ENCODE data around the gene CXCL5. TPM values are rescaled to one million over a fixed set of nuclear protein-coding genes. Genes with fewer than 3 reads are reported as not detected.

CXCL5 gene
- total RNA-seq, 1 experiment from 2014 or later, result not detected

DNA sequence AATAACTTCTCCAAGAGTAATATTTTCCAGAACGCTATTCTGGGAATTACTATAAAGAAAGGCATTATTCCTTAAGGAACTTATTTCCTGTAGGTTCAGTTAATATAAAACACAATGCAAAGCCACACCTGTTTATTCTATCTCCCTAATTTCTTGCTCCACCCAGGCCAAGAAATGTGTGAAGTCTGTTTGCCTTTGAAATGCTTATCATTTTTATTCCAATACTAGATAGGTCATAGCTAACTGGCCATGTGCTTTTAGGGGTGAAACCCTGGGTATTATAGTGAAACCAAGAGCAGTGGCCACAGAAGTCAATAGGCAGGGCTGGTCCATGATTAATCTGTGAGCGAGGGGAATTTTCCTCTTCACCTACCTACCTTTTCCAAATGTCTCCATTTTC lies 25.2 kb upstream of the CXCL5 start:
- Histone ChIP-seq H3K9ac (ENCODE audit: low read length) (no peak overlapping the region), H3K79me2 (ENCODE audit: low read length) (no peaks in the 10 kb centered on the region), H3K9me3 (ENCODE audit: low read length) (no peaks in the 10 kb centered on the region), H3K4me2 (ENCODE audit: low read depth, low read length, poor library complexity, severe bottlenecking) (no peak overlapping the region), H3K27ac (ENCODE audit: low read length) (no peak overlapping the region), H3K9me2 (replicated peaks; ENCODE audit: insufficient read depth, low read length) (no peaks in the 10 kb centered on the region), H3K27me3 (ENCODE audit: low read length) (no peaks in the 10 kb centered on the region), H3K4me3 (ENCODE audit: low read length) (no peak overlapping the region), H3K4me1 (ENCODE audit: low read length) (no peaks in the 10 kb centered on the region), H3K36me3 (ENCODE audit: insufficient read depth, low read length) (no peaks in the 10 kb centered on the region), H4K20me1 (ENCODE audit: insufficient read depth, low read depth, low read length) (no peaks in the 10 kb centered on the region), H2AFZ (ENCODE audit: low read length) (no peak overlapping the region)
- DNase-seq, result no peak

DNA sequence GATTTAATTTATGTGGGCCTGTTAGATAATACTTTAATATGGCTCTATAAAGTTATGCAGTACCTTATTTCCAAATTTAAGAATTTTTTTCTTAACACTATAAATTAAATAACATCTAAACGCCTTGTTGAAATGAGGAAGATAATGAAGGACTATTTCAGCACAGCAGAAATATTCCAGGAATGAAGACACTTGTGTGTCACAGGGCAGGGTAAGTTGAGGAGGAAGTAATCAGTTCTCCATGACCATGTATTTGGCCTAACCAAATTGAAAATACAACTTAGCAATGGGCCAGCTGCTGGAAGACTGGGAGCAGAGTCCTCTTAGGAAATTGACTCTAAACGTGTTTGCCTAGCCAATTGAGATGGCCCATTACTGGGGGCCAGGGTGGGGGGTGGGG lies 23.1 kb upstream of the CXCL5 start:
- no peaks in the 10 kb centered on the region for H3K79me2 ChIP-seq (ENCODE audit: low read length)
- no peaks in the 10 kb centered on the region for H3K9me2 ChIP-seq (replicated peaks; ENCODE audit: insufficient read depth, low read length)
- no peak overlapping the region for H3K27ac ChIP-seq (ENCODE audit: low read length)
- H2AFZ ChIP-seq (ENCODE audit: low read length), result no peak overlapping the region
- H3K27me3 ChIP-seq (ENCODE audit: low read length), result no peaks in the 10 kb centered on the region
- no peak for DNase-seq
- no peak overlapping the region for H3K9ac ChIP-seq (ENCODE audit: low read length)
- no peak overlapping the region for H3K4me3 ChIP-seq (ENCODE audit: low read length)
- no peak overlapping the region for H3K4me2 ChIP-seq (ENCODE audit: low read depth, low read length, poor library complexity, severe bottlenecking)
- H3K36me3 ChIP-seq (ENCODE audit: insufficient read depth, low read length), result no peaks in the 10 kb centered on the region
- H3K9me3 ChIP-seq (ENCODE audit: low read length), result no peaks in the 10 kb centered on the region
- H4K20me1 ChIP-seq (ENCODE audit: insufficient read depth, low read depth, low read length), result no peaks in the 10 kb centered on the region
- H3K4me1 ChIP-seq (ENCODE audit: low read length), result no peaks in the 10 kb centered on the region

DNA sequence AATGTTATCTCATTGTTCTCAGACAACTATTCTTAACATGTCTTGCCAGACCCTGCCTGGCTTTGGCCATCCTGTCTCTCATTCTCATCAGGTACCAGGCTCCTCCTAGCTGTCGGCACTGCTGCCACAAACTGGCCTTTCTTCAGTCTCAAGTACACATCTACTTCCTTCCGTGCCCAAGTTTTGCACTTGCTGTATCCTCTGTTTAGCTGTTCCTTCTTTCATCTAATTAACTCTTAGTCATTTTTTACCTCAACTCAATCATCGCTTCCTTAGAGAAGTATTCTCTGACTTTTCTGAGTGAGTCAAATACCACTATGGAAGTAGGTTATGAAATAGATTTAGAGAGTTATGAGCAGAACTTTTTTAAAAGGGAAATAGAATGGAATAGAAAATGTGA lies 20.3 kb upstream of the CXCL5 start:
- no peaks in the 10 kb centered on the region for H3K79me2 ChIP-seq (ENCODE audit: low read length)
- H3K27ac ChIP-seq (ENCODE audit: low read length), result no peak overlapping the region

DNA sequence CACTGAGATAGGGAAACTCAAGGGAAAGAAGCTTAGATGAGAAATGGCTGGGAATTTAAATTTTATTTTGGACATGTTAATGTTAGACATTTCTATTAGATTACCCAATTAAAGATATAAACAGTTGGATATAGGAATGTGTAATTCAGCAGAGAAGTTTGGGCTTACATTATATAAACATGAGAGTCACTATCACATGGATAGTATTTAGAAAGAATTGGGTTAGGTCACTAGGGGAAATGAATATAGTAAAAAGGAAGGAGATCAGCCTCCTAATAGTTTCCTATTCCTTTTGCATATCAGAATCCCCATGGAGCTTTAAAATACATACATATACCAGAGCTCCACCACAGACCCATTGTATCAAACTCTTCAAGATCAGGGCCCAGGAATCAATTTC lies 19.6 kb upstream of the CXCL5 start:
- Histone ChIP-seq H3K4me3 (ENCODE audit: low read length) (no peak overlapping the region), H3K4me1 (ENCODE audit: low read length) (no peaks in the 10 kb centered on the region), H2AFZ (ENCODE audit: low read length) (no peak overlapping the region), H3K9me2 (replicated peaks; ENCODE audit: insufficient read depth, low read length) (no peaks in the 10 kb centered on the region), H3K4me2 (ENCODE audit: low read depth, low read length, poor library complexity, severe bottlenecking) (no peak overlapping the region), H3K9ac (ENCODE audit: low read length) (no peak overlapping the region), H3K27me3 (ENCODE audit: low read length) (no peaks in the 10 kb centered on the region), H3K79me2 (ENCODE audit: low read length) (no peaks in the 10 kb centered on the region), H3K36me3 (ENCODE audit: insufficient read depth, low read length) (no peaks in the 10 kb centered on the region), H3K9me3 (ENCODE audit: low read length) (no peaks in the 10 kb centered on the region), H3K27ac (ENCODE audit: low read length) (no peak overlapping the region), H4K20me1 (ENCODE audit: insufficient read depth, low read depth, low read length) (no peaks in the 10 kb centered on the region)
- no peak for DNase-seq

More for the DNA sequence above, 20.3 kb upstream of the CXCL5 start:
- no peak overlapping the region for H3K4me2 ChIP-seq (ENCODE audit: low read depth, low read length, poor library complexity, severe bottlenecking)
- no peaks in the 10 kb centered on the region for H3K9me3 ChIP-seq (ENCODE audit: low read length)
- H3K9ac ChIP-seq (ENCODE audit: low read length), result no peak overlapping the region
- no peak overlapping the region for H2AFZ ChIP-seq (ENCODE audit: low read length)
- no peaks in the 10 kb centered on the region for H4K20me1 ChIP-seq (ENCODE audit: insufficient read depth, low read depth, low read length)
- no peaks in the 10 kb centered on the region for H3K36me3 ChIP-seq (ENCODE audit: insufficient read depth, low read length)
- DNase-seq, result no peak
- H3K4me3 ChIP-seq (ENCODE audit: low read length), result no peak overlapping the region
- no peaks in the 10 kb centered on the region for H3K9me2 ChIP-seq (replicated peaks; ENCODE audit: insufficient read depth, low read length)
- no peaks in the 10 kb centered on the region for H3K4me1 ChIP-seq (ENCODE audit: low read length)
- H3K27me3 ChIP-seq (ENCODE audit: low read length), result no peaks in the 10 kb centered on the region

DNA sequence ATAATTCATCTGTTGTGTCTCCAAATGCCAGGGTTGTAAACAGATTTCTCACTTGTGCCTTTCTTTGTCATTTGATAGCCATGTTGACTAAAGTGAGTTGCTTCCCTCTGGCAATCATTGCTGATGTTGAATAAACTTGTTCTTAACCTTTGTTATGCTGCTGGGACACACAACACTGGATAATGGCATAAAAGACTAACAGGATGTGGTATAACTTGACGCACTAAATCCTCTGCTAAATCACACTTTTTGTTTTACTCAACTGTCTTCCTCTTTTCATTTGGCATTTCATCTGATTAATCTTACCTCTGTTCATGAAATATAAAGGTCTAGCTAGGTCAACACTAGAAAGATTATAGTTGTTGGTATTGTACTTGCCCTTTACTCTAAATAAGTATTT lies 17.6 kb upstream of the CXCL5 start:
- Histone ChIP-seq H4K20me1 (ENCODE audit: insufficient read depth, low read depth, low read length) (no peaks in the 10 kb centered on the region), H3K27me3 (ENCODE audit: low read length) (no peaks in the 10 kb centered on the region), H3K4me1 (ENCODE audit: low read length) (no peaks in the 10 kb centered on the region), H3K9me3 (ENCODE audit: low read length) (no peaks in the 10 kb centered on the region), H3K36me3 (ENCODE audit: insufficient read depth, low read length) (no peaks in the 10 kb centered on the region), H3K9ac (ENCODE audit: low read length) (no peak overlapping the region), H3K4me2 (ENCODE audit: low read depth, low read length, poor library complexity, severe bottlenecking) (no peak overlapping the region), H3K4me3 (ENCODE audit: low read length) (no peak overlapping the region), H3K27ac (ENCODE audit: low read length) (no peak overlapping the region), H3K9me2 (replicated peaks; ENCODE audit: insufficient read depth, low read length) (no peaks in the 10 kb centered on the region), H2AFZ (ENCODE audit: low read length) (no peak overlapping the region), H3K79me2 (ENCODE audit: low read length) (no peaks in the 10 kb centered on the region)
- DNase-seq, result no peak

DNA sequence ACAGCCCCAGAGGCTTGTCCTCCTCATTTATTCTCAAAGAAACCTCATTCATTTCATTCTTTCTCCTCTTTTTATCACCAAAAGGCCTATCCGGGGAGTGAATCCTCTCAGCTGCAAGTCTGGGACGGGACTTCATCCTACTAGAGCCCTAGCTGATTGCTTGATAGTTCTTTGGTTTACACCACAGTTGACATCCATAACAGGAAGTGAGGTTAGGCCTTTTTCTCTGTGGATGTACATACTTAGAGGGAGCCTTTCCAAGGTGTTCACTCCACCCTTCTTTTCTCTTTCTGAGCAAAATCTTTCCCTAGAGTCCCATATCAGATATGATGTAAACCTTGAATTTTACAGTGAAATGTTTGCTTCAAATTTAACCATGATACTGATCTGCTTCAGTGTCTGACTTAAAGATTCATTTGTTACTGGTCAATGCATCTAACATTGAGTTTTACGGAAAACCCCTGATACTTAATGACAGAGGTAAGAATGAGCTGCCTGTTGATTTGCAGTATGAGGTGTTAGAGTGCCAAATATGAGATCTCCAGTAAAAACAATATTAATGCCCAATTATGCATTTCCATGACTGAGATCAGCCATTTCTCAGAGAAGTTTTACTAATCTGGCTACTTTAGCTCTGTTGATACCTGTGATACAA lies 16.8 kb upstream of the CXCL5 start:
- Histone ChIP-seq H3K9me3 (ENCODE audit: low read length) (no peaks in the 10 kb centered on the region), H3K27ac (ENCODE audit: low read length) (no peak overlapping the region), H4K20me1 (ENCODE audit: insufficient read depth, low read depth, low read length) (no peaks in the 10 kb centered on the region), H2AFZ (ENCODE audit: low read length) (no peak overlapping the region), H3K36me3 (ENCODE audit: insufficient read depth, low read length) (no peaks in the 10 kb centered on the region), H3K27me3 (ENCODE audit: low read length) (no peaks in the 10 kb centered on the region), H3K79me2 (ENCODE audit: low read length) (no peaks in the 10 kb centered on the region), H3K9ac (ENCODE audit: low read length) (no peak overlapping the region), H3K4me1 (ENCODE audit: low read length) (no peaks in the 10 kb centered on the region), H3K4me3 (ENCODE audit: low read length) (no peak overlapping the region), H3K4me2 (ENCODE audit: low read depth, low read length, poor library complexity, severe bottlenecking) (no peak overlapping the region), H3K9me2 (replicated peaks; ENCODE audit: insufficient read depth, low read length) (no peaks in the 10 kb centered on the region)
- no peak for DNase-seq

DNA sequence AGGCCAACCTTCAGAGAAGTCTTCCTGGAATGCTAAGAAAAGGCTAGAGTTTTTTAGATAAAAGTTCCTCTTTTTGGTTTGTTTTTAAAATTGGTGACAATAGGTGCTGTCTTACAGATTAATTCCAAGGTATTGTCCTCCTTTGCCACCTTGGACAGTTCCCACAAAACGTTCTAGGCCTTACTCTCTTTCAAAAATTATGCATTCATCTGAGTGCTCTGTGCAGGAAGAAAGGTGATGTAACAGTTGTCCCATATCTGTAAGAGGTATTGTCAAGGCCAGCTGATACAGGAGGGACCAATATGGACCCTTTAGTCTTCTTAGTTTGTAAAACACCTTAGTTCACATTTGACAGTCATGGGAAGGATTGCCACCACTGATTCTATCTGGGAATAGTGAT lies 15.9 kb upstream of the CXCL5 start:
- Histone ChIP-seq H3K27ac (ENCODE audit: low read length) (no peak overlapping the region), H4K20me1 (ENCODE audit: insufficient read depth, low read depth, low read length) (no peaks in the 10 kb centered on the region)

DNA sequence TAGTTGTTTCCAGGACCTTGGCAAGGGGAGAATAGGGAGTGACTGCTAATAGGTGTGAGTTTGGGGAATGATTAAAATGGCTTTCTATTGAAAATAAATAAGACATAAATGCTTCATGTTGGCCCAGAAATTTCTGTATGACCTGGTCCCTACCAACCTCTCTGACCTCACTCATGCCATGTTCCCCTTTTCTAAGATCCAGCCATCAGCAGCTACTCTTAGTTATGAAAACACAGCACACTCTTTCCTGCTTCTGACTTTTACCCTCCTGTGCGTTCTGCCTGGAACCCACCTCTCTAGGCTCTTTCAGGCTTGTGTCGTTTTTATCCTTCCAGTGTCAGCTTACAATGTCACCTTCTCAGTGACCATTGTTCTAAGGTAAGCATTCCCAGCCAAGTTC lies 14.8 kb upstream of the CXCL5 start:
- Histone ChIP-seq H3K4me1 (ENCODE audit: low read length) (no peaks in the 10 kb centered on the region), H3K36me3 (ENCODE audit: insufficient read depth, low read length) (no peaks in the 10 kb centered on the region), H3K9me2 (replicated peaks; ENCODE audit: insufficient read depth, low read length) (no peaks in the 10 kb centered on the region), H3K9me3 (ENCODE audit: low read length) (no peaks in the 10 kb centered on the region), H3K4me3 (ENCODE audit: low read length) (no peak overlapping the region), H3K4me2 (ENCODE audit: low read depth, low read length, poor library complexity, severe bottlenecking) (no peak overlapping the region), H4K20me1 (ENCODE audit: insufficient read depth, low read depth, low read length) (no peaks in the 10 kb centered on the region), H2AFZ (ENCODE audit: low read length) (no peak overlapping the region), H3K9ac (ENCODE audit: low read length) (no peak overlapping the region), H3K27me3 (ENCODE audit: low read length) (no peaks in the 10 kb centered on the region), H3K27ac (ENCODE audit: low read length) (no peak overlapping the region), H3K79me2 (ENCODE audit: low read length) (no peaks in the 10 kb centered on the region)
- no peak for DNase-seq

More for the DNA sequence above, 15.9 kb upstream of the CXCL5 start:
- Histone ChIP-seq H3K4me3 (ENCODE audit: low read length) (no peak overlapping the region), H3K27me3 (ENCODE audit: low read length) (no peaks in the 10 kb centered on the region), H3K4me1 (ENCODE audit: low read length) (no peaks in the 10 kb centered on the region), H3K36me3 (ENCODE audit: insufficient read depth, low read length) (no peaks in the 10 kb centered on the region), H3K79me2 (ENCODE audit: low read length) (no peaks in the 10 kb centered on the region), H3K9ac (ENCODE audit: low read length) (no peak overlapping the region), H2AFZ (ENCODE audit: low read length) (no peak overlapping the region), H3K9me2 (replicated peaks; ENCODE audit: insufficient read depth, low read length) (no peaks in the 10 kb centered on the region), H3K9me3 (ENCODE audit: low read length) (no peaks in the 10 kb centered on the region), H3K4me2 (ENCODE audit: low read depth, low read length, poor library complexity, severe bottlenecking) (no peak overlapping the region)
- no peak for DNase-seq

DNA sequence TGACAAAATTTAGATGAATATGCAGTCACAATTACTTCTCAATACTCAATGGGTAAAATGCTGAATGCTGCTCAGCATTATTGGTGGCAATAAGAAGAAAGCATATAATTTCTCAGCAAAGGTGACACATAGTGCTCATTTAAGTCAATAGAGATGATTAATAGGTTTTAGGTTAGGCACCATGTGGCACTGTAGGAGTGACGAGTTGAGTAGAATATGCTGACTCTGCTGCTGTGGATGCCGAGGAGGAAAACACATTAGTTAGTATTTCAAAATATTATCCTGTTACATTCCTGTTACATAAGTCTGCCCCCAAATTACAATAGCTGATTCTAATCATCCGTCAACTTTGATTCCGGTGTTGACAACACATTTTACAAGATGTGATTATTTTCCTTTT lies 13.7 kb upstream of the CXCL5 start:
- H3K9ac ChIP-seq (ENCODE audit: low read length), result no peak overlapping the region
- no peaks in the 10 kb centered on the region for H3K79me2 ChIP-seq (ENCODE audit: low read length)
- no peak overlapping the region for H3K4me2 ChIP-seq (ENCODE audit: low read depth, low read length, poor library complexity, severe bottlenecking)
- no peak overlapping the region for H3K4me3 ChIP-seq (ENCODE audit: low read length)
- H2AFZ ChIP-seq (ENCODE audit: low read length), result no peak overlapping the region
- DNase-seq, result no peak
- H3K27me3 ChIP-seq (ENCODE audit: low read length), result no peaks in the 10 kb centered on the region
- no peaks in the 10 kb centered on the region for H3K36me3 ChIP-seq (ENCODE audit: insufficient read depth, low read length)
- no peaks in the 10 kb centered on the region for H3K4me1 ChIP-seq (ENCODE audit: low read length)
- no peaks in the 10 kb centered on the region for H4K20me1 ChIP-seq (ENCODE audit: insufficient read depth, low read depth, low read length)
- H3K9me3 ChIP-seq (ENCODE audit: low read length), result no peaks in the 10 kb centered on the region
- H3K27ac ChIP-seq (ENCODE audit: low read length), result no peak overlapping the region
- no peaks in the 10 kb centered on the region for H3K9me2 ChIP-seq (replicated peaks; ENCODE audit: insufficient read depth, low read length)

Data from Karpas-422 (cell line).